Glomerular endothelial cell (primary cell): Measurements from ENCODE around the gene ENOX1. TPM values are rescaled to one million over a fixed set of nuclear protein-coding genes. Genes with fewer than 3 reads are reported as not detected.

Source experiments
- DNase-seq: peaks from one replicate; pipeline ENCODE4 v3.0.0-alpha.2; 2011; ENCODE audit warnings: low read depth, low spot score; ENCODE audit errors: extremely low read depth
- total RNA-seq: library from RNA; depleted of rRNA; stranded (reverse); fragments of >200 nt; gene quantifications from 2 replicates; pipeline ENCODE4 v1.2.3, GENCODE V29; 2015

Gene ENOX1
- total RNA-seq, 1 donor from 2014 or later: 0.18 TPM

DNA sequence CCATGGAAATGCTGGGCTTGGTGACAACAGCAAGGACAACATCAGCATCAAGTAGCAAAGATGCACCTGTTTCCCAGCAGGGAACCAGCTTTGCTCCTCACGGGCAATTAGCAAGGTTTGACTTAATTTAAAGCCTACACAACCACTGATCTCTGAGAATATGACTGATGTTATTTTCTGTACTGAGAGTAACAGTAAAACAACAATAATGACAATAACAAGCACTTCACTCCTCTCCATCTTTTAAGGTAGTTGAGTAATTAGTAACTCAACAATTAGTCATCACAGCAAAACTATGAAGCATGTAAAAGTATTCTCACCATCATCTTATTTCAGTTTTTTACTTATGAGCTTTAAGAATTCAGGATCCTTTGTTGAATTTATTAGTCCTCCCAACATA, 37.3 kb downstream of the ENOX1 start:
- no peak for DNase-seq

DNA sequence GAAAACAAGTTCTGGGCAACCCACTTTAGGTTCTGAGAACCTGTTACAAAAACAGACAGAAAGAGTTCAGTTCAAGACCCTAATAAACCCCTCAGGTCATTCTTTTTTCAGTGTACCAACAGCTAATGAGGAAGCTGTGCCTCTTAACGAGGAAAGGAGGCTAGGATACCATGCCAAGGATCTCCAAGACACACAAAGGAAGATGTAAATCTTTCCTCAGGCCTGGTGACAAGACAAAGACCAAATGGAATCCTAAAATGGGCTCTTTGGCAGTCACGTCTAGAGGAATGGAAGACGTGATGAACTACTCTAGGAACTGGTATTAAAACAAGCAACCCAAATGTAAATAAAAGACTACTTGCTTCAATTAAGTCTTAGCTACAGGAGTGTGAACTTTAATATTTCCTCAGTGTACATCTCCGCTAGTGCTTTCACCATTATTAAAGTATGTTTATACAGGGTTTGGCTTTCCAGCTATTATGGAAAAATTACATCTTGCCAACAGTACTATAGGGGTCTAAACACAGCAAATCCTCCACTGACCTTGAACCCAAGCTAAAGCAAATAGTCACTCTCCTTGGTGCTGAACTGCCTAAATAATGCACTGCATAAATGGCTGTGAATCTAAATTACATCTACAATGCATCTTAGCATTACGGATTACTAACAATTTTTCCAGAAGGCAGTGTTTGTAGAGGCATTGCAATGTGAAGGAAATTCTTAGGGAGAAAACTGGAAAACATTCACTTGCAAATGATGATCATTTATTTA, 42.3 kb downstream of the ENOX1 start:
- no peak for DNase-seq

- DNase-seq: no peak
These were observed 43.9 kb downstream of the ENOX1 start for GRCh38 chr13:43742911-43743310.

- DNase-seq: no peak
These were observed 49.3 kb downstream of the ENOX1 start for GRCh38 chr13:43737392-43737923.

- no peak for DNase-seq
These were observed 54.0 kb downstream of the ENOX1 start for GRCh38 chr13:43732726-43733125.

DNA sequence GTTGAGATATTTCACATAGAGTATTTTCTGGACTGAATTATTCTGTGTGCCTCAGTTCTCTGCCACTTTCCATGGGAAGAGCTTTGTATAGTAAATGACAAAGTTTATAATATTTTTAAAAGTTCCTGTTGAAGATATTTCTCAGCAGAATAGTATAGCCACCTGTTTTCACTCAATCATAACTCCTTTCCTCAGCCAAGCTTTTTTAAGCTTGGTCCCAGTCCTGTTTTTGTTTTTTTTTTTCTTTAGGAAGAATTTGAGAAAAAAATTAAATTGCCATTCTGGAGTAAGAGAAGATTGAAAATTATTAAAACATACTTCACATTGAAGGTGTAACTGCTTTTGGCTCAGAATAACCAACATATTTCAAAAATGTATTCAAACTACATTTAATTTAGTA, 55.5 kb downstream of the ENOX1 start:
- DNase-seq: no peak

DNA sequence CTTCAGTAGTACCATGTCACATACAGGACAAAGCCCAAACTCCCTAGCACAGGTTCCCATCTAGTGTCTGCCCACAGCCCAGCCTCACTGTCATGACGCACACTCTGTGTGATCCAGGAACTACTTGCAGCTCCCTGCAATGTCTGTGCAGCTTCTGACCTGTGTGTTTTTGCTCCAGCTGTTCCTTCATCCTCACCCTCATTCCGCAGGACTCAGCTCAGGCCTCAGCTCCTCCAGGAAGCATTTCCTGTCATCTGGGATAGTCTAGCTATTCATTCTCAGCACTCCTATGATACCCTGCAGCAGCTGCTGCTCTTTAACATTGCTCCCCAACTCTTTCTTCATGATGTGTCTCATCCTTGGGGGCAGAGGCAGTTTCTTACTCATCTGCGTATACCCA, 56.1 kb downstream of the ENOX1 start:
- DNase-seq: no peak

GRCh38 chr13:43728421-43728820, 58.4 kb downstream of the ENOX1 start:
- DNase-seq: no peak

DNA sequence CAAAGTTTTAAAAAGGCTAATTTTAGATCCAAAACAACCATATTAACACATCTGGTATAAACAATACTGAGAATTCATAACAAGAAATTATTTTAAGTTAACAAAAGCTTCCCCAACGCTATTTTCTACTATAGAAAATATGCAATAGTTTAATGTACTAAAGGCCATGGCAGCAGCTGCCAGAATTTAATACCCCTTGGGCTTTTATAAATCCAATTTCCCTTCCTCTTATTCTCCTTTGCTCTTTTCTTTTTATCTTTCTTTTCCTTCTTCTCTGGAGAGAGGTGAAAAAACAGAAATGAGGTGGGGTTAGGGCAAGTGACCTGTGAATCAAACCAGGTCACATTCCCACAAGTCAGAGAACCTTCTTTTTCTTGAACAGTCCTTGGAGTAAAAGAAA, 58.9 kb downstream of the ENOX1 start:
- no peak for DNase-seq

DNA sequence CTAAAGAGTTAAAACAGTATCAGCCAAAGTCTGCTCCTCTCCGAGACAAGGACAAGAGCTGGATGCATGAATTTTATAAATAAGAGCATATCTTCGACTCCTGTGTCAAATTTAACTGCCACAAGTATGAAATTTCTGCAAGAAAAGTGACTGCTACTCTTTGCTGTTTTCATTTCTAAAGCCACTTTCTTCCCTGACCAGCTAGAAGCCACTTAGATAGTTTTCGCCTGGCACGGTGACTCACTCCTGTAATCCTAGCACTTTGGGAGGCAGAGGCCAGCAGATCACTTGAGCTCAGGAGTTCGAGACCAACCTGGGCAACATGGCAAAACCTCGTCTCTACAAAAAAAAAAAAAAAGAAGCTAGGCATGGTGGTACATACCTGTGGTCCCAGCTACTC, 61.3 kb downstream of the ENOX1 start:
- DNase-seq: no peak

GRCh38 chr13:43720780-43721397, 65.9 kb downstream of the ENOX1 start:
- no peak for DNase-seq

DNA sequence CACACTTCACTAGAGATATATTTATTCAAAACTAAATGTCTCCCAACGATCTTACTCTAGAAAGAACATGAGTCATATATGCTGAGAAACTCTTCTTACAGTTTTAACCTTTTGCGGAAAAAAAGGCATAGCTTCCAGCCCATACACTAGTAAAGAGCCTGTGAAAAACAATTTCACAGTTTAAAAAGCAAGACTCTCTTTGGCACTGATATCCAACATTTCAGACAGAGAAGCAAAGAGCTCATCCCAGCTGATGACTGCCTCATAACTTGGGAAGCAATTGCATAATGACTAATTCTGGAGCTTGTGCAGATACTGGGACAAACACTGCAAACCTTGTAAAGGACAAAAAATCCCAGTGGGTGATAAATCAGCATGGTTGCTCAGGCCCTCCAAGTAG, 88.0 kb downstream of the ENOX1 start:
- DNase-seq: no peak

DNA sequence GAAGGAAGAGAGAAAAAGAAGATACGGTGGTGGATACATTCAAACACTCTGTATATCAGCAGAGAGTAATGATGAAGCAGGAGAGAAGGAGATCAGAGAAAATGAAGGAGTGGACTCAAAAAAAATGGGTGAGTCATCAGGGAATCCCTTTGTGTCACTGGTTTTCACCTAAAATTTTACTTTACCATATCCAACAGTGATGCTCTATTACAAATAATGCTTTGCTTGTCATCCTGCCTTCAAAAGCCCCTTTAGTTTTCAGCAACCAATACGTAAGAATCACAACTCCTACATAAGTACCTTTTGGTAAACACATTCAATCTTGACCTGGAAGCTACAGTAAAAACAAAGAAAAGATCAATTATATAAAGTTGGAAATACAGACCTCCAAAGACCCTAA, 88.8 kb downstream of the ENOX1 start:
- DNase-seq: no peak

- no peak for DNase-seq
These were observed 89.4 kb downstream of the ENOX1 start for GRCh38 chr13:43697323-43697722.

GRCh38 chr13:43694146-43694664, 92.6 kb downstream of the ENOX1 start:
- DNase-seq: no peak

DNA sequence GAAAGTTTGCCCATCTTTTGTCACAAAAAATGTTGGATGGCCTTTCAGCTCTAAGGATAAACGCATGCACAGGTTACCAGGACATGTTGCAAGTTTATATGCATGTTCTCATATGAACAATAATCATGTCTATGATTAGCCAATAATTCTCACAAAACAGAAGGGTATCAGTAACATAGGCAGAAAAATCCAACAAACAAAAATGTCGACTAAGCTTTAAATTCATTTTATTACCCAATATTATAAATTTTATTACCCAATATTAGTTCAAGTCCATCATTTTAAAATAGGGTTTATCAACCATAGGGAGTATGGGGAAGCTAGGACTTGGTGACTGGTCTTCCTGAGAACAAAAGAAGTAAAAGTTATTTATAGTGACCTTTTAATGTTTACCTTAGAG, 93.1 kb downstream of the ENOX1 start:
- DNase-seq: no peak

DNA sequence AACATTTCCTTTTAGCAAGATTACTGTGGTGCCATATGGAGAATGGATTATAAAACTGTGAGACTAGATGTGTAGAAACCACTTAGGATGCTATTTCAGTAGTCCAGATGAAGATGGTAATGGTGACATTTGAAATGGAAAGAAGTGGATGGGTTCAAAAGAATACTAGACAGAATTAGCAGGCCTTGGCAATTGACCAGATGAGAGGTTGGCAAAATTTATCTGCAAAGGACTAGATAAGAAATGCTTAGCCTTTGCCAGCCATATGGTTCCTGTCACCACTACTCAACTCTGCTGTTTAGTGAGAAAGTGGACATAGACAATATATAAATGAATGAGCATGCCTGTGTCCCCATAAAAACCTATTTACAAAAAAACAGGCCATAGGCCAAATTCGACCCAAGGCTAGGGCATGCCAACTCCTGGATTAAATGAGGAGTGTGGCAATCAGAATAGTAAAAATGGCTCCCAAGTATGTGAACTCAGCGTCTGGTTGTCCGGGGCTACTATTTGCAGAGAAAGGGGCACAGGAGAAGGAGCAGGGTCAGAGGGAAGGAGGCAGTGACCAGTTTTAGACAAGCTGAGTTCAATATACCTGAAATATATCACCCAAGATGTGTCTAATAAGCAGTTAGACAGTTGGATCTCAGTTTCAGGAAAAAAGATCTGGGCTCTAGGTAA, 98.4 kb downstream of the ENOX1 start:
- DNase-seq: no peak

DNA sequence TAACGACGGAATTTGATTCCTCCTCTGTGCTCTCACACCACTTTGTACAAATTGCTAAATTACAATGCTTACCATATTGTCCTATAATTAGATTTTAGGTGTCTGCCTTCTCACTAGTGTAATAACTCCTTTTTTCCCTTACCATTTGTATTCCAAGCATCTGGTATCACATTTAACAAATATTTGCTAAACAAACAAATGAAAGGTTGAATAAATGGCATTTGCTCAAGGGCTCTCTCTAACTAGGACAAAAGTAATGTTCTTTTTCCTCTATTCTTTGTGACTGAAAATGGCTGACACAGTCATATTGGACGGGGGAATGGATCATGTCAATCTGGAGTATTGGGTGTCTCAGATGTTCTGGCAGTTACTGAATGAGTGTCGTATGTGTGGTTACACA, 99.7 kb downstream of the ENOX1 start:
- DNase-seq: no peak

- DNase-seq: no peak
These were observed 100.2 kb downstream of the ENOX1 start for GRCh38 chr13:43686557-43686956.

DNA sequence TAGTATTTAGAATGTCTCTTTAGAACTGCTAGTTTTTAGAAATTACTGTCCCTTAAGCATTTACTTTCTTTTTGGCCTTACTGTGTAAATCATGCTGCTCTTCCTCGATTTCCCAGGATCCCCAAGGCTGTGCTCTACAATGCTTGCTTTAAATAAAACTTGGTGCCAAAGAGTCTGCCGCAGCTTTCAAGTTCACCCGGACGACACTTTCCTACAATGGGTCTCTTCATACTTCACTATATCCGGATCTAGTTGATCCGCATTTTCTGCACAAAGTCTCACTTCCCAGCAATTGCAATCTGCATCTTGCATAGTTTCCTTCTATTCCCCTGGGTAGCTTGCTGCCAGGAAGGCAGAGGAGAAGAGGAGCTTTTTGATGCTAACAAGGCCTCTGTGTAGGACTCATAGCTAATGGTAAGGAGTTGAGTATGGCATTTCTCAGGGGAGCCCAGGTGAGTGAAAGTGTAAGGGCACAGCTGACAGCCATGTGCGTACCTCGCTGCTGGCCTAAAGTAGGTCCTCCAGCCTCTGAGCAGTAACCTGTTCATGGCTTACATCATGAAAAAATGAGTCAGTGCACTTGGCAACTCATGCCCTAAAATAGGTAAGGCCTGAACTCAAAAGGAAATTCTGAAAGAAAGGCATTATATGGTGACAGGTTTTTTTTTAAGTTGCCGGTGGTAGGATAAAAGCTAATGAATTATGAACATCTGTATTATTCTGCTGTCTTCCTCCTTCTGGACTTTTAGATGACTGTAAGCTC, 101.6 kb downstream of the ENOX1 start:
- no peak for DNase-seq

- no peak for DNase-seq
These were observed 104.1 kb downstream of the ENOX1 start for GRCh38 chr13:43682701-43683100.
